Panc1 (cell line): ENCODE data around the gene CD83. TPM values are rescaled to one million over a fixed set of nuclear protein-coding genes. Genes with fewer than 3 reads are reported as not detected.

Experiments
- ATAC-seq: fragments of 200-7000 bp; cut with Tn5 transposase; 2 replicates; pipeline ENCODE4 v1.9.1; 2020; ENCODE audit warnings: mild to moderate bottlenecking, moderate library complexity
- BruUV-seq: library from RNA; stranded (reverse); fragments of 400-500 nt; replicated peaks from 2 replicates; lab custom pipeline; 2021; lab: Mats Ljungman, UMichigan
- CTCF ChIA-PET: fragments of 300-600 bp; sonication (Branson Sonifier 250); formaldehyde crosslinking; loops from one replicate; lab custom pipeline; 2022; ENCODE audit warnings: antibody characterized with exemption; lab: Charles Lee
- POLR2A ChIA-PET: fragments of 300-600 bp; sonication (Branson Sonifier 250); formaldehyde crosslinking; loops from one replicate; lab custom pipeline; 2022; ENCODE audit warnings: antibody characterized with exemption; lab: Charles Lee
- DNase-seq: peaks from one replicate; pipeline ENCODE4 v3.0.0-alpha.2; 2010; ENCODE audit warnings: low read depth, low spot score
- H3K27ac ChIP-seq: 2 replicates; pipeline ENCODE4 v1.5.1; 2011; ENCODE audit warnings: mild to moderate bottlenecking, low read length, inconsistent platforms
- H3K27me3 ChIP-seq: fragments of 200-500 bp; sonication (Bioruptor generic); 2 replicates; pipeline ENCODE4 v1.6.0; 2014; ENCODE audit warnings: low read length, inconsistent platforms; ENCODE audit not compliant: control insufficient read depth, insufficient read depth
- H3K36me3 ChIP-seq: fragments of 200-500 bp; sonication (Bioruptor generic); 2 replicates; pipeline ENCODE4 v1.5.1; 2014; ENCODE audit warnings: inconsistent platforms, mild to moderate bottlenecking, low read length, moderate library complexity; ENCODE audit not compliant: control insufficient read depth, insufficient read depth
- H3K4me1 ChIP-seq: 2 replicates; pipeline ENCODE4 v1.5.1; 2011; ENCODE audit warnings: inconsistent platforms, mild to moderate bottlenecking, low read length, moderate library complexity; ENCODE audit not compliant: control insufficient read depth, insufficient read depth
- H3K4me3 ChIP-seq, 2 experiments: 2 replicates each; pipeline ENCODE4 v1.5.1; 2011 to 2012; ENCODE audit warnings: low read depth in 2 of 2, low read length in 2 of 2, mild to moderate bottlenecking in 2 of 2, inconsistent platforms in 1 of 2, moderate library complexity in 1 of 2
- H3K9me3 ChIP-seq: fragments of 200-500 bp; sonication (Bioruptor generic); 2 replicates; pipeline ENCODE4 v1.5.1; 2014; ENCODE audit warnings: low read depth, mild to moderate bottlenecking, inconsistent platforms, low read length, moderate library complexity; ENCODE audit not compliant: control insufficient read depth, insufficient read depth
- CTCF ChIP-seq: fragments of 450-650 bp; IDR thresholded peaks from 2 replicates; pipeline ENCODE4 v1.5.1; 2017; ENCODE audit warnings: mild to moderate bottlenecking
- POLR2AphosphoS5 ChIP-seq: IDR thresholded peaks from 2 replicates; pipeline ENCODE4 v1.6.1; 2012; ENCODE audit warnings: mild to moderate bottlenecking, low read depth, low read length, moderate library complexity
- SIN3A ChIP-seq: IDR thresholded peaks from 2 replicates; pipeline ENCODE4 v1.6.1; 2012; ENCODE audit warnings: low read depth, mild to moderate bottlenecking, low read length, moderate library complexity, borderline replicate concordance; ENCODE audit not compliant: insufficient read depth
- TCF7L2 ChIP-seq: IDR thresholded peaks from 2 replicates; pipeline ENCODE4 v1.6.1; 2011; ENCODE audit warnings: mild to moderate bottlenecking, low read depth, low read length, inconsistent platforms
- in situ Hi-C: cut with HindIII; loops from 2 replicates; pipeline ENCODE4 v1.10.0; 2016; ENCODE audit warnings: low sequenced_read_pairs, low pct_unique_long_range_greater_than_20kb
- intact Hi-C: fragments of 100-400 bp; cut with micrococcal nuclease; formaldehyde crosslinking; loops from one replicate; pipeline ENCODE4 v1.10.0; 2022; ENCODE audit not compliant: unreplicated experiment
- total RNA-seq: library from RNA; stranded (reverse); gene quantifications from one replicate; pipeline ENCODE4 v1.2.1, GENCODE V29; 2021; ENCODE audit not compliant: unreplicated experiment
- TF ChIP-seq, protein P1 (sequence below), 2 experiments: IDR thresholded peaks; 2 replicates each; pipeline ENCODE4 v1.6.1; 2011 to 2012; ENCODE audit warnings: low read depth in 2 of 2, control low read depth in 1 of 2, low read length in 1 of 2, mild to moderate bottlenecking in 1 of 2, moderate library complexity in 1 of 2; ENCODE audit not compliant: insufficient read depth in 1 of 2

CD83 gene
- total RNA-seq, 1 experiment from 2014 or later, result 5.3 TPM

DNA sequence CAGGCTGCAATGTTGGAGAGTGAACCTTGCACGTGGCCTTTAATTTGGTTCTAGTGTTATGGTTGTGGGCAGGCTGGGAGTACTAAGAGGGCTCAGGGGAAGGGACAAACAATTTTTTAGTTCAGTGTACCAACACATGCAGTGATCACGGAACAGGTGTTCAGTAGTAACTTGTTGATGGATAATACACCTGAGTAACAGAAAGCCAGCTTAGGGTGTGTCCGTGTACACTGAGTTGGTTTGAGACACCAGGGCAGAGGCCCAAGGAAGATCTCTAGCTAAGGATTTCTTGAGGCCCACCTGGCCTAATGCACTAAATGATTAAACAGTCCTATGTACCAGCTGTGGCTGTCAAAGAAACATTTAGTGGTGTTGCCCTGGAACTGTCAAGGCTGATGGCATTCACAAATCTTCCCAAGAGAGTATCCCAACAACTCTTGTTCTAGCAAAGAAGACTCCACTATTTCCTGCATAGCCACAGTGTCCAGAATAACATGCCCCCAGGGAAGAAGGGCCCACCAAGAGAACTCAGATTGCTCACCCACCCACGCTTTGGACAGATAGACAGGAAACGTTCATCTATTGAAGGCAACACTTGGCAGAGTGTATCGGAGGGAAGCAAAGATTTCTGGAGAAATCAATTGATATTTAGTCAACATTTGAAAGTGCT is 60.0 kb downstream of the CD83 start:
- ChIA-PET CTCF (no interaction called here), POLR2A (no interaction called here)
- DNase-seq (no peak), ATAC-seq (no peak)
- BruUV-seq, result no TSS peak
- H3K27me3 ChIP-seq, result peaks cover 6% of the 10 kb centered on the region; the same call in 1 of the 2 replicates
- no peak for TF ChIP-seq TCF7L2
- no peak for TF ChIP-seq POLR2AphosphoS5
- TF ChIP-seq SIN3A, result no peak
- TF ChIP-seq, protein P1, sequence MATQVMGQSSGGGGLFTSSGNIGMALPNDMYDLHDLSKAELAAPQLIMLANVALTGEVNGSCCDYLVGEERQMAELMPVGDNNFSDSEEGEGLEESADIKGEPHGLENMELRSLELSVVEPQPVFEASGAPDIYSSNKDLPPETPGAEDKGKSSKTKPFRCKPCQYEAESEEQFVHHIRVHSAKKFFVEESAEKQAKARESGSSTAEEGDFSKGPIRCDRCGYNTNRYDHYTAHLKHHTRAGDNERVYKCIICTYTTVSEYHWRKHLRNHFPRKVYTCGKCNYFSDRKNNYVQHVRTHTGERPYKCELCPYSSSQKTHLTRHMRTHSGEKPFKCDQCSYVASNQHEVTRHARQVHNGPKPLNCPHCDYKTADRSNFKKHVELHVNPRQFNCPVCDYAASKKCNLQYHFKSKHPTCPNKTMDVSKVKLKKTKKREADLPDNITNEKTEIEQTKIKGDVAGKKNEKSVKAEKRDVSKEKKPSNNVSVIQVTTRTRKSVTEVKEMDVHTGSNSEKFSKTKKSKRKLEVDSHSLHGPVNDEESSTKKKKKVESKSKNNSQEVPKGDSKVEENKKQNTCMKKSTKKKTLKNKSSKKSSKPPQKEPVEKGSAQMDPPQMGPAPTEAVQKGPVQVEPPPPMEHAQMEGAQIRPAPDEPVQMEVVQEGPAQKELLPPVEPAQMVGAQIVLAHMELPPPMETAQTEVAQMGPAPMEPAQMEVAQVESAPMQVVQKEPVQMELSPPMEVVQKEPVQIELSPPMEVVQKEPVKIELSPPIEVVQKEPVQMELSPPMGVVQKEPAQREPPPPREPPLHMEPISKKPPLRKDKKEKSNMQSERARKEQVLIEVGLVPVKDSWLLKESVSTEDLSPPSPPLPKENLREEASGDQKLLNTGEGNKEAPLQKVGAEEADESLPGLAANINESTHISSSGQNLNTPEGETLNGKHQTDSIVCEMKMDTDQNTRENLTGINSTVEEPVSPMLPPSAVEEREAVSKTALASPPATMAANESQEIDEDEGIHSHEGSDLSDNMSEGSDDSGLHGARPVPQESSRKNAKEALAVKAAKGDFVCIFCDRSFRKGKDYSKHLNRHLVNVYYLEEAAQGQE (IDR thresholded peaks at IDR 0.05; ENCODE audit: insufficient read depth in 1 of 2, low read depth in 2 of 2, low read length in 1 of 2), result no peak
- no peak for TF ChIP-seq CTCF
- no peaks in the 10 kb centered on the region for H3K4me1 ChIP-seq
- no peak overlapping the region for H3K4me3 ChIP-seq
- H3K36me3 ChIP-seq, result no peaks in the 10 kb centered on the region
- no peak overlapping the region for H3K27ac ChIP-seq
- in situ Hi-C loops, result no loop called here
- intact Hi-C loops, result no loop called here
- H3K9me3 ChIP-seq, result no peaks in the 10 kb centered on the region

DNA sequence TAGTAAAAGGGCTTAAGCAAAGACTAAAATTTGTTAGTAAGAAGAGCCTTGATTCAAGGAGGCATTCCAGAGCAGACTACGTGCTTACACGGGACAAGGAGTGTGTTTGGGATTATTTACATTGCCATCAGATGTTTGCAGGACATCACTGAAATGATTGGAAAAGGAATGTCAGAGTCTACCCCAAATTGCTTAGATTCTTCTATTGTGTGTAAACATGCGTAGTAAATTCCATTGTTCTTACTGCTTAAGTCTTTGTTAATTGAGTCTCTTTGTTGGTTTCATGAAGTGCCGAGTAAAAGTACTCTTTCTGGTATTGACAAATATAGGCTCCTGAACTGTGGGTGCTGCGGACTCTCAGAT is 60.5 kb downstream of the CD83 start:
- Histone ChIP-seq H3K4me1 (no peaks in the 10 kb centered on the region), H3K36me3 (no peaks in the 10 kb centered on the region), H3K27me3 (peaks cover 6% of the 10 kb centered on the region; the same call in 1 of the 2 replicates), H3K27ac (no peak overlapping the region), H3K9me3 (no peaks in the 10 kb centered on the region), H3K4me3 (no peak overlapping the region)
- intact Hi-C loops (no loop called here), in situ Hi-C loops (no loop called here)
- ChIA-PET CTCF (no interaction called here), POLR2A (interaction anchor here (0.6 kb wide), 1 partner anchor 10 kb away, joined by 12 read pairs; no protein-coding TSS in a partner anchor)
- no peak for ATAC-seq
- DNase-seq, result no peak
- no TSS peak for BruUV-seq
- TF ChIP-seq TCF7L2 (no peak), SIN3A (no peak), POLR2AphosphoS5 (no peak), CTCF (no peak)
- TF ChIP-seq, protein P1 (IDR thresholded peaks at IDR 0.05; ENCODE audit: insufficient read depth in 1 of 2, low read depth in 2 of 2, low read length in 1 of 2), result no peak
